A549 (cell line): ENCODE results near the gene ANKRD9. TPM values are rescaled to one million over a fixed set of nuclear protein-coding genes. Genes with fewer than 3 reads are reported as not detected.

ENCODE experiments used
- BHLHE40 ChIP-seq: IDR thresholded peaks from 2 replicates; pipeline ENCODE4 v1.6.1; 2012; ENCODE audit warnings: low read depth, low read length, inconsistent platforms
- CBX2 ChIP-seq: fragments of 200-600 bp; sonication (generic); IDR thresholded peaks from 2 replicates; pipeline ENCODE4 v1.6.1; 2016; ENCODE audit warnings: low read depth, mild to moderate bottlenecking, borderline replicate concordance
- CHD2 ChIP-seq: fragments of 150-350 bp; IDR thresholded peaks from 2 replicates; pipeline ENCODE4 v1.6.1; 2014; ENCODE audit warnings: low read length; ENCODE audit not compliant: partially characterized antibody
- CTCF ChIP-seq: fragments of >200 bp; sonication (Bioruptor Twin); formaldehyde crosslinking; IDR thresholded peaks from 3 replicates; pipeline ENCODE4 v1.5.1; 2016
- ELK1 ChIP-seq: fragments of 150-350 bp; IDR thresholded peaks from 2 replicates; pipeline ENCODE4 v1.6.1; 2014; ENCODE audit warnings: low read depth, mild to moderate bottlenecking, low read length
- EP300 ChIP-seq, 2 experiments: fragments of >200 bp; sonication (Bioruptor Twin); formaldehyde crosslinking; IDR thresholded peaks; 2 replicates in 1 of 2; 3 replicates in 1 of 2; pipeline ENCODE4 v1.6.1; 2016 to 2017
- ESRRA ChIP-seq: fragments of 150-350 bp; IDR thresholded peaks from 2 replicates; pipeline ENCODE4 v1.6.1; 2014; ENCODE audit warnings: mild to moderate bottlenecking, low read length, borderline replicate concordance
- GATA3 ChIP-seq: IDR thresholded peaks from 2 replicates; pipeline ENCODE4 v1.6.1; 2012; ENCODE audit warnings: borderline replicate concordance
- HEYL ChIP-seq: fragments of 250-450 bp; sonication (Bioruptor Pico); IDR thresholded peaks from 2 replicates; pipeline ENCODE4 v1.8.0; 2021; ENCODE audit warnings: mild to moderate bottlenecking, moderate library complexity
- HOXA7 ChIP-seq: fragments of 250-450 bp; sonication (Bioruptor Pico); IDR thresholded peaks from 2 replicates; pipeline ENCODE4 v1.5.0; 2020; ENCODE audit warnings: mild to moderate bottlenecking, moderate library complexity
- HOXB13 ChIP-seq: fragments of 250-450 bp; sonication (Bioruptor Pico); IDR thresholded peaks from 2 replicates; pipeline ENCODE4 v1.5.0; 2020; ENCODE audit warnings: low read depth, mild to moderate bottlenecking, moderate library complexity
- KDM1A ChIP-seq: fragments of 200-600 bp; sonication (generic); IDR thresholded peaks from 2 replicates; pipeline ENCODE4 v1.6.1; 2016; ENCODE audit warnings: low read depth, mild to moderate bottlenecking
- MAFK ChIP-seq: fragments of 450-650 bp; IDR thresholded peaks from 2 replicates; pipeline ENCODE4 v1.6.1; 2014; ENCODE audit not compliant: partially characterized antibody
- MAX ChIP-seq: IDR thresholded peaks from 2 replicates; pipeline ENCODE4 v1.6.1; 2012
- MAZ ChIP-seq: fragments of 150-350 bp; IDR thresholded peaks from 2 replicates; pipeline ENCODE4 v1.6.1; 2014; ENCODE audit warnings: antibody characterized with exemption, low read depth, low read length, borderline replicate concordance
- MYC ChIP-seq: IDR thresholded peaks from 2 replicates; pipeline ENCODE4 v1.6.1; 2012; ENCODE audit warnings: mild to moderate bottlenecking, inconsistent platforms, low read length, improper control_type of control experiment, borderline replicate concordance
- PHF8 ChIP-seq: fragments of 200-600 bp; sonication (generic); IDR thresholded peaks from 2 replicates; pipeline ENCODE4 v1.6.1; 2016; ENCODE audit warnings: low read depth, mild to moderate bottlenecking, antibody characterized with exemption, moderate library complexity, borderline replicate concordance
- POLR2AphosphoS2 ChIP-seq: conservative IDR thresholded peaks from 2 replicates; pipeline ENCODE4 v1.6.1; 2012; ENCODE audit warnings: low read length, improper control_type of control experiment, inconsistent platforms
- RAD21 ChIP-seq, 2 experiments: fragments of >200 bp in 1 of 2; sonication (Bioruptor Twin) in 1 of 2; formaldehyde crosslinking in 1 of 2; IDR thresholded peaks in 1 of 2; conservative IDR thresholded peaks in 1 of 2; 2 replicates in 1 of 2; 3 replicates in 1 of 2; pipeline ENCODE4 v1.6.1; 2012 to 2018; ENCODE audit warnings: inconsistent platforms in 1 of 2
- RCOR1 ChIP-seq: fragments of 150-350 bp; IDR thresholded peaks from 2 replicates; pipeline ENCODE4 v1.6.1; 2014; ENCODE audit warnings: antibody characterized with exemption, low read length, low read depth
- RFX5 ChIP-seq: fragments of 450-650 bp; IDR thresholded peaks from 2 replicates; pipeline ENCODE4 v1.7.1; 2014; ENCODE audit warnings: antibody characterized with exemption, mild to moderate bottlenecking, moderate library complexity
- SREBF2 ChIP-seq: fragments of 450-650 bp; IDR thresholded peaks from 2 replicates; pipeline ENCODE4 v1.6.1; 2014; ENCODE audit warnings: mild to moderate bottlenecking, moderate library complexity
- TFCP2L1 ChIP-seq: fragments of 250-450 bp; sonication (Bioruptor Pico); IDR thresholded peaks from 2 replicates; pipeline ENCODE4 v1.5.0; 2021; ENCODE audit warnings: mild to moderate bottlenecking
- polyA plus RNA-seq, 4 experiments: library from polyadenylated mRNA; depleted of rRNA in 3 of 4; stranded (reverse); fragments of >200 nt; fragmentation: RNase III in 1 of 4; extraction: RNeasy Plus Mini Kit Qiagen cat#74134 plus additional on column Dnase treatment in 1 of 4; gene quantifications; 2 replicates in 3 of 4; 3 replicates in 1 of 4; pipeline ENCODE4 v1.2.3, GENCODE V29; 2011 to 2017
- TF ChIP-seq, protein P1 (sequence below): fragments of 250-450 bp; sonication (Bioruptor Pico); IDR thresholded peaks from 2 replicates; pipeline ENCODE4 v1.5.0; 2021; ENCODE audit warnings: mild to moderate bottlenecking, moderate library complexity, borderline replicate concordance
- TF ChIP-seq, protein P2 (sequence below): IDR thresholded peaks from 2 replicates; pipeline ENCODE4 v1.6.1; 2012; ENCODE audit warnings: low read depth, borderline replicate concordance

Gene ANKRD9
- polyA plus RNA-seq, 2 of the 4 experiments (the other 2 are of a cell fraction) = 6.3 to 11.8 TPM

- TF ChIP-seq CHD2 (no peak), HOXA7 (CRISPR knock-in tag) (no peak), RAD21 (conservative IDR thresholded peaks at IDR 0.05 in 1 of 2, IDR thresholded peaks at IDR 0.05 in 1 of 2) (peak; percentile 62 to 95), KDM1A (no peak), RCOR1 (no peak), ESRRA (no peak), HOXB13 (CRISPR knock-in tag) (no peak), MAX (peak; percentile 70), ELK1 (no peak), RFX5 (no peak), MAFK (no peak), GATA3 (no peak), POLR2AphosphoS2 (no peak), MAZ (no peak), BHLHE40 (no peak), SREBF2 (no peak), CBX2 (no peak), HEYL (CRISPR knock-in tag) (no peak), CTCF (peak; percentile 99), EP300 (IDR thresholded peaks at IDR 0.05) (no peak), PHF8 (peak; percentile 28; the same call in 1 of the 2 replicates), TFCP2L1 (CRISPR knock-in tag) (no peak), MYC (no peak)
- TF ChIP-seq, protein P1, sequence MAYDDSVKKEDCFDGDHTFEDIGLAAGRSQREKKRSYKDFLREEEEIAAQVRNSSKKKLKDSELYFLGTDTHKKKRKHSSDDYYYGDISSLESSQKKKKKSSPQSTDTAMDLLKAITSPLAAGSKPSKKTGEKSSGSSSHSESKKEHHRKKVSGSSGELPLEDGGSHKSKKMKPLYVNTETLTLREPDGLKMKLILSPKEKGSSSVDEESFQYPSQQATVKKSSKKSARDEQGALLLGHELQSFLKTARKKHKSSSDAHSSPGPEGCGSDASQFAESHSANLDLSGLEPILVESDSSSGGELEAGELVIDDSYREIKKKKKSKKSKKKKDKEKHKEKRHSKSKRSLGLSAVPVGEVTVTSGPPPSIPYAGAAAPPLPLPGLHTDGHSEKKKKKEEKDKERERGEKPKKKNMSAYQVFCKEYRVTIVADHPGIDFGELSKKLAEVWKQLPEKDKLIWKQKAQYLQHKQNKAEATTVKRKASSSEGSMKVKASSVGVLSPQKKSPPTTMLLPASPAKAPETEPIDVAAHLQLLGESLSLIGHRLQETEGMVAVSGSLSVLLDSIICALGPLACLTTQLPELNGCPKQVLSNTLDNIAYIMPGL (CRISPR knock-in tag) = no peak
- TF ChIP-seq, protein P2, sequence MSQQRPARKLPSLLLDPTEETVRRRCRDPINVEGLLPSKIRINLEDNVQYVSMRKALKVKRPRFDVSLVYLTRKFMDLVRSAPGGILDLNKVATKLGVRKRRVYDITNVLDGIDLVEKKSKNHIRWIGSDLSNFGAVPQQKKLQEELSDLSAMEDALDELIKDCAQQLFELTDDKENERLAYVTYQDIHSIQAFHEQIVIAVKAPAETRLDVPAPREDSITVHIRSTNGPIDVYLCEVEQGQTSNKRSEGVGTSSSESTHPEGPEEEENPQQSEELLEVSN = no peak
These were observed 7.2 kb upstream of the ANKRD9 start (continued) for GRCh38 chr14:102516531-102517391.
